Mesenchymal stem cell (in vitro differentiated cells and primary cell): ENCODE data around the gene FERD3L.
A peak's percentile ranks its signal among the peaks of the same experiment; 100 is the strongest.

Source experiments
- DNase-seq: peaks from one replicate; pipeline ENCODE4 v3.0.0-alpha.2; 2013
- H2AFZ ChIP-seq: one replicate; pipeline ENCODE4 v1.6.1; 2013; ENCODE audit warnings: low read depth, mild to moderate bottlenecking, control low read depth, inconsistent platforms, low read length, moderate library complexity
- H2AK5ac ChIP-seq: 2 replicates; pipeline ENCODE4 v1.6.1; 2013; ENCODE audit warnings: low read length, moderate library complexity, mild to moderate bottlenecking, inconsistent platforms; ENCODE audit not compliant: severe bottlenecking
- H2BK120ac ChIP-seq: one replicate; pipeline ENCODE4 v1.6.1; 2013; ENCODE audit warnings: low read depth, mild to moderate bottlenecking, inconsistent platforms, low read length, moderate library complexity
- H2BK12ac ChIP-seq, 2 experiments: one replicate each; pipeline ENCODE4 v1.6.1; 2013; ENCODE audit warnings: inconsistent platforms in 2 of 2, low read length in 2 of 2, mild to moderate bottlenecking in 2 of 2, moderate library complexity in 2 of 2, control low read depth in 1 of 2
- H2BK15ac ChIP-seq: one replicate; pipeline ENCODE4 v1.6.1; 2013; ENCODE audit warnings: mild to moderate bottlenecking, low read depth, inconsistent platforms; ENCODE audit not compliant: poor library complexity, severe bottlenecking
- H2BK5ac ChIP-seq: 2 replicates; pipeline ENCODE4 v1.6.1; 2013; ENCODE audit warnings: low read depth, mild to moderate bottlenecking, low read length, control low read depth, inconsistent platforms; ENCODE audit not compliant: poor library complexity, severe bottlenecking
- H3K14ac ChIP-seq, 2 experiments: one replicate each; pipeline ENCODE4 v1.6.1; 2013; ENCODE audit warnings: inconsistent platforms in 2 of 2, low read length in 2 of 2, control low read depth in 1 of 2, mild to moderate bottlenecking in 1 of 2, moderate library complexity in 1 of 2
- H3K18ac ChIP-seq, 2 experiments: one replicate each; pipeline ENCODE4 v1.6.1; 2013; ENCODE audit warnings: inconsistent platforms in 2 of 2, low read length in 2 of 2, control low read depth in 1 of 2, low read depth in 1 of 2, mild to moderate bottlenecking in 1 of 2
- H3K23ac ChIP-seq, 2 experiments: one replicate each; pipeline ENCODE4 v1.6.1; 2013; ENCODE audit warnings: inconsistent platforms in 2 of 2, low read length in 2 of 2, mild to moderate bottlenecking in 2 of 2, moderate library complexity in 2 of 2, control low read depth in 1 of 2
- H3K27ac ChIP-seq: 2 replicates; pipeline ENCODE4 v1.5.1; 2013; ENCODE audit warnings: mild to moderate bottlenecking, moderate library complexity, low read length, control low read depth, inconsistent platforms; ENCODE audit not compliant: poor library complexity, severe bottlenecking
- H3K27me3 ChIP-seq, 2 experiments: 2 replicates each; pipeline versions ENCODE4 v1.6.1 to v1.7.0; 2013; ENCODE audit warnings: low read length in 2 of 2, mild to moderate bottlenecking in 2 of 2, moderate library complexity in 2 of 2, control low read depth in 1 of 2, inconsistent platforms in 1 of 2; ENCODE audit not compliant: control insufficient read depth in 1 of 2, insufficient read depth in 1 of 2
- H3K36me3 ChIP-seq, 2 experiments: 2 replicates each; pipeline versions ENCODE4 v1.6.1 to v1.7.0; 2013; ENCODE audit warnings: low read length in 2 of 2, control low read depth in 1 of 2, inconsistent platforms in 1 of 2, low read depth in 1 of 2, mild to moderate bottlenecking in 1 of 2; ENCODE audit not compliant: insufficient read depth in 2 of 2, control insufficient read depth in 1 of 2
- H3K4ac ChIP-seq, 2 experiments: one replicate each; pipeline ENCODE4 v1.6.1; 2013; ENCODE audit warnings: inconsistent platforms in 2 of 2, low read length in 2 of 2, mild to moderate bottlenecking in 2 of 2, moderate library complexity in 2 of 2, control low read depth in 1 of 2, low read depth in 1 of 2
- H3K4me1 ChIP-seq: 2 replicates; pipeline ENCODE4 v1.6.1; 2013; ENCODE audit warnings: low read depth, low read length, control low read depth; ENCODE audit not compliant: control insufficient read depth, insufficient read depth
- H3K4me2 ChIP-seq: 2 replicates; pipeline ENCODE4 v1.6.1; 2013; ENCODE audit warnings: low read length, mild to moderate bottlenecking, inconsistent platforms; ENCODE audit not compliant: poor library complexity, severe bottlenecking
- H3K4me3 ChIP-seq, 2 experiments: 2 replicates each; pipeline versions ENCODE4 v1.5.1 to v1.7.0; 2013; ENCODE audit warnings: low read length in 2 of 2, mild to moderate bottlenecking in 2 of 2, control low read depth in 1 of 2, low read depth in 1 of 2; ENCODE audit not compliant: insufficient read depth in 1 of 2
- H3K79me1 ChIP-seq: replicated peaks from 2 replicates; pipeline ENCODE4 v1.6.1; 2013; ENCODE audit warnings: mild to moderate bottlenecking, control low read depth, low read length, inconsistent platforms; ENCODE audit not compliant: poor library complexity, severe bottlenecking
- H3K9ac ChIP-seq: 2 replicates; pipeline ENCODE4 v1.7.0; 2013; ENCODE audit warnings: mild to moderate bottlenecking, low read length, moderate library complexity
- H3K9me3 ChIP-seq: 2 replicates; pipeline ENCODE4 v1.7.0; 2013; ENCODE audit warnings: mild to moderate bottlenecking, low read length; ENCODE audit not compliant: control insufficient read depth
- H4K8ac ChIP-seq: one replicate; pipeline ENCODE4 v1.6.1; 2013; ENCODE audit warnings: inconsistent platforms, mild to moderate bottlenecking, low read length, moderate library complexity
- H4K91ac ChIP-seq: one replicate; pipeline ENCODE4 v1.6.1; 2013; ENCODE audit warnings: mild to moderate bottlenecking, low read length, inconsistent platforms
- WGBS: methylation state at CpG from one replicate; pipeline ENCODE4 v1.1.7; 2013; ENCODE audit warnings: mixed read lengths; 5-methylcytosine and 5-hydroxymethylcytosine counted together

Gene FERD3L

GRCh38 chr7:19113855-19114550 lies 31.2 kb downstream of the FERD3L start:
- no peak overlapping the region for H3K23ac ChIP-seq
- no peak overlapping the region for H2AK5ac ChIP-seq
- no peaks in the 10 kb centered on the region for H3K9me3 ChIP-seq
- H3K14ac ChIP-seq, result no peak overlapping the region
- no peaks in the 10 kb centered on the region for H3K27me3 ChIP-seq
- no peak overlapping the region for H2AFZ ChIP-seq
- 18% methylated on average over 2 of the region's 3 CpGs for WGBS
- H3K4ac ChIP-seq, result no peak overlapping the region
- peaks cover 19% of the 10 kb centered on the region for H3K4me1 ChIP-seq
- peak overlapping the region; percentile 99 for H3K9ac ChIP-seq
- H3K18ac ChIP-seq, result no peak overlapping the region
- peak; percentile 32 for DNase-seq
- H3K79me1 ChIP-seq, result peaks cover 14% of the 10 kb centered on the region
- no peak overlapping the region for H4K91ac ChIP-seq
- peak overlapping the region in 1 of 2 experiments; percentile 99 for H3K4me3 ChIP-seq
- peaks cover 0 to 2% of the 10 kb centered on the region in 2 experiments for H3K36me3 ChIP-seq
- H2BK5ac ChIP-seq, result no peak overlapping the region
- no peak overlapping the region for H4K8ac ChIP-seq
- no peak overlapping the region for H2BK15ac ChIP-seq
- peak overlapping the region; percentile 22 for H3K4me2 ChIP-seq
- no peak overlapping the region for H3K27ac ChIP-seq
- H2BK120ac ChIP-seq, result no peak overlapping the region
- no peak overlapping the region for H2BK12ac ChIP-seq

GRCh38 chr7:19113002-19113350 lies 32.2 kb downstream of the FERD3L start:
- Histone ChIP-seq H3K18ac (no peak overlapping the region), H4K8ac (no peak overlapping the region), H2BK120ac (no peak overlapping the region), H2BK5ac (no peak overlapping the region), H3K4ac (no peak overlapping the region), H2BK12ac (no peak overlapping the region), H3K4me3 (peak overlapping the region in 1 of 2 experiments; percentile 99), H3K4me2 (peak overlapping the region; percentile 99), H3K9me3 (no peaks in the 10 kb centered on the region), H2AK5ac (no peak overlapping the region), H3K9ac (peak overlapping the region; percentile 99), H4K91ac (no peak overlapping the region), H3K79me1 (peaks cover 14% of the 10 kb centered on the region), H3K23ac (no peak overlapping the region), H3K27me3 (no peaks in the 10 kb centered on the region), H3K14ac (no peak overlapping the region), H2BK15ac (no peak overlapping the region), H3K27ac (no peak overlapping the region), H3K4me1 (peaks cover 15% of the 10 kb centered on the region), H2AFZ (no peak overlapping the region), H3K36me3 (peaks cover 0 to 2% of the 10 kb centered on the region in 2 experiments)
- WGBS, result 83% methylated on average over 1 of the region's 4 CpGs
- no peak for DNase-seq

- Histone ChIP-seq H3K9ac (peak overlapping the region; percentile 99), H3K79me1 (peaks cover 14% of the 10 kb centered on the region), H2BK120ac (peak overlapping the region; percentile 73), H2BK15ac (no peak overlapping the region), H2AK5ac (peak overlapping the region; percentile 36), H3K36me3 (peaks cover 0 to 2% of the 10 kb centered on the region in 2 experiments), H3K4me3 (peak overlapping the region; percentile 63 to 99), H3K27ac (no peak overlapping the region), H2BK12ac (no peak overlapping the region), H3K18ac (peak overlapping the region; percentile 14 to 75), H2AFZ (no peak overlapping the region), H3K14ac (peak overlapping the region in 1 of 2 experiments; percentile 87), H4K91ac (peak overlapping the region; percentile 11), H3K4me2 (peak overlapping the region; percentile 99), H4K8ac (no peak overlapping the region), H3K4ac (peak overlapping the region in 1 of 2 experiments; percentile 73), H3K9me3 (no peaks in the 10 kb centered on the region), H3K4me1 (peaks cover 14% of the 10 kb centered on the region), H3K23ac (peak overlapping the region in 1 of 2 experiments; percentile 78), H2BK5ac (no peak overlapping the region), H3K27me3 (no peaks in the 10 kb centered on the region)
- 10% methylated on average over 42 of the region's 42 CpGs for WGBS
- peak; percentile 36 for DNase-seq
Observed at GRCh38 chr7:19112274-19113001, 32.8 kb downstream of the FERD3L start.
